Right lobe of liver (tissue), 4 donors: ENCODE measurements around the gene NDUFA13.

Experiments
- POLR2A ChIP-seq: fragments of 450-650 bp; IDR thresholded peaks from one replicate; pipeline ENCODE4 v1.6.1; 2017; ENCODE audit warnings: antibody characterized with exemption, mild to moderate bottlenecking
- TF ChIP-seq, protein P1 (sequence below), 4 donors: fragments of 200-600 bp in 3 of 4; fragments of 450-650 bp in 1 of 4; IDR thresholded peaks; one replicate each; pipeline versions ENCODE4 v1.5.1 to v1.8.0; 2016 to 2022; ENCODE audit warnings: antibody characterized with exemption in 4 of 4, mild to moderate bottlenecking in 2 of 4
- donor health status: DM: no; HTN: no; CAD: no.
- donor health status: DM: no; HTN: no; CAD: no.
- donor health status: DM: no; HTN: yes; CAD: no.

DNA sequence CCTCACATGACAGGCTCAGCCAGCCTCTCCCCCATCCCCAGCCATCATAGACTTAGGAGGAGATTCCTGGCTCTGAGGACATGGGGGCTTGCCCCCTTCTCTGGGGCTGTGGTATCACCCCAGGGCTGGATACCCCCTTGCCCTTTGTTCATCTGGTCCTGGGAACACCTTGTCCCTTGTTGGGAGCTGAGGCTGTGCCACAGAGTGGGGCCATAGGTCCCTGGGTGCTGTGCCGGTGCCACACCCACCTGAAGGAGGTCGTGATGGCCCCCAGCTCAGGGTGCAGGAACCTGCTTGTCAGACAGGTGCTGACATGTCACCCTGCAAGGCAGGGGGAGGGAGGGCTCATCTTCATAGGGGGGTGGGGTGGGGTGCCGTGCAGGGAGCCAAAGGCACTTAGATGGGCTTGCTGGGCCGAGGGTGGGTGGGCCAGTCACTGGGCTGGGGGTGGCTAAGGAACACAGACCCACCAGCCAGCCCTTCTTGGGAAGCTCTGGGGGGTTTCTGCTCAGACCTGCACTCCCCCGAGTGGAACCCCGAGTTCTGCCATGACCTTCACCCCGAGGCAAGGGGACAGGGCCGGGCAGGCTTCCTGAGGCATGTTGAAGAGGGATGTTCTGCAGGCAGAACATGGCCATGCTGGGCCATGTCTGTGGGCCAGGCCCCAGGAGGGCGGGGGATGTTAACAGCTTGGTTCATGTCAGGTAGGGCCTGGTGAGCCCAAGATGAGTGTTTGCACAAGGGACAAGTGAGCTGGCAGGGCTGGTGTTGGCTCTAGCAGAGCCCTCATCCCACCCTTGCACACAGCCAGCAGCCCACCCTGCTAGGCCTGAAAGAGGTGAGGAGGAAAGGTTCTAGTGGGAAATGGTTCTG is 28.7 kb upstream of the NDUFA13 start:
- TF ChIP-seq, protein P1, sequence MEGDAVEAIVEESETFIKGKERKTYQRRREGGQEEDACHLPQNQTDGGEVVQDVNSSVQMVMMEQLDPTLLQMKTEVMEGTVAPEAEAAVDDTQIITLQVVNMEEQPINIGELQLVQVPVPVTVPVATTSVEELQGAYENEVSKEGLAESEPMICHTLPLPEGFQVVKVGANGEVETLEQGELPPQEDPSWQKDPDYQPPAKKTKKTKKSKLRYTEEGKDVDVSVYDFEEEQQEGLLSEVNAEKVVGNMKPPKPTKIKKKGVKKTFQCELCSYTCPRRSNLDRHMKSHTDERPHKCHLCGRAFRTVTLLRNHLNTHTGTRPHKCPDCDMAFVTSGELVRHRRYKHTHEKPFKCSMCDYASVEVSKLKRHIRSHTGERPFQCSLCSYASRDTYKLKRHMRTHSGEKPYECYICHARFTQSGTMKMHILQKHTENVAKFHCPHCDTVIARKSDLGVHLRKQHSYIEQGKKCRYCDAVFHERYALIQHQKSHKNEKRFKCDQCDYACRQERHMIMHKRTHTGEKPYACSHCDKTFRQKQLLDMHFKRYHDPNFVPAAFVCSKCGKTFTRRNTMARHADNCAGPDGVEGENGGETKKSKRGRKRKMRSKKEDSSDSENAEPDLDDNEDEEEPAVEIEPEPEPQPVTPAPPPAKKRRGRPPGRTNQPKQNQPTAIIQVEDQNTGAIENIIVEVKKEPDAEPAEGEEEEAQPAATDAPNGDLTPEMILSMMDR (IDR thresholded peaks at IDR 0.05), result no peak
- TF ChIP-seq POLR2A, result no peak
